GM12801 (cell line): ENCODE measurements around the gene DNAJB11.

Experiments used
- TF ChIP-seq, protein P1 (sequence below): IDR thresholded peaks from one replicate; pipeline ENCODE4 v1.5.1; 2011; ENCODE audit warnings: control low read depth; ENCODE audit not compliant: insufficient read length; ENCODE audit errors: extremely low read depth

The DNAJB11 gene

DNA sequence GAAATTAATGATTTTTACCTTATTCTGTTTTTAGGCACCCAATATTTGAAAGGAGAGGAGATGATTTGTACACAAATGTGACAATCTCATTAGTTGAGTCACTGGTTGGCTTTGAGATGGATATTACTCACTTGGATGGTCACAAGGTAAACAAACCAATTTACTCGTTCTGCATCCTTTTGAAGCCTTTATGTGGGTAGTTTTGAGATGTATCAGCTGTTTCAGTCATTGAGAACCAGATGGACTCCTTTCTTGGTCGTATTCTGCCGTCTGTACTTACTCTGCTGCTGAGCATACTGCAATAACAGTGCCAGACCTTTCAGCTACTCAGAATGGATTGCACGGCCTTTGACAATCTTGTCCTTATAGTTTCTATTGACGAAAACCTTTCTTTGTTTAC is 13.3 kb downstream of the DNAJB11 start:
- TF ChIP-seq, protein P1, sequence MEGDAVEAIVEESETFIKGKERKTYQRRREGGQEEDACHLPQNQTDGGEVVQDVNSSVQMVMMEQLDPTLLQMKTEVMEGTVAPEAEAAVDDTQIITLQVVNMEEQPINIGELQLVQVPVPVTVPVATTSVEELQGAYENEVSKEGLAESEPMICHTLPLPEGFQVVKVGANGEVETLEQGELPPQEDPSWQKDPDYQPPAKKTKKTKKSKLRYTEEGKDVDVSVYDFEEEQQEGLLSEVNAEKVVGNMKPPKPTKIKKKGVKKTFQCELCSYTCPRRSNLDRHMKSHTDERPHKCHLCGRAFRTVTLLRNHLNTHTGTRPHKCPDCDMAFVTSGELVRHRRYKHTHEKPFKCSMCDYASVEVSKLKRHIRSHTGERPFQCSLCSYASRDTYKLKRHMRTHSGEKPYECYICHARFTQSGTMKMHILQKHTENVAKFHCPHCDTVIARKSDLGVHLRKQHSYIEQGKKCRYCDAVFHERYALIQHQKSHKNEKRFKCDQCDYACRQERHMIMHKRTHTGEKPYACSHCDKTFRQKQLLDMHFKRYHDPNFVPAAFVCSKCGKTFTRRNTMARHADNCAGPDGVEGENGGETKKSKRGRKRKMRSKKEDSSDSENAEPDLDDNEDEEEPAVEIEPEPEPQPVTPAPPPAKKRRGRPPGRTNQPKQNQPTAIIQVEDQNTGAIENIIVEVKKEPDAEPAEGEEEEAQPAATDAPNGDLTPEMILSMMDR: no peak

DNA sequence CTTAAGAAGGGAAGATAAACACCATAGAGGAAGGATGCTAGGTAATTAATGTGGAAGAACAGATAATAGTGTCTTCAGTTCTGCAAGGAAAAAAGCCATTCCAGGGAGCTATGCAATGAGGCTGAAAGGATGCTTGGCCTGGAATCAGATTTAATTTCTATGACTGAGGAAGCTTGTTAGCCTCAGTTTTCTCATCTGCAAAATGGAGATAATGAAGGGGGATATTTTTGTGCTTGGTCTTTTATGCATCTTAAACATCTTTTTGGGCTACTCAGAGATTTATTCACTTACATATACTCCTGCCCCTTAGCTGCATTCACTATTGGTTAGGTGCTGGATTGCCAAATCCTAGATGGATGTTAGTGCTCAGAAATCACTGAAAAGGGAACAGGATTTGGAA is 16.7 kb downstream of the DNAJB11 start:
- TF ChIP-seq, protein P1: no peak

DNA sequence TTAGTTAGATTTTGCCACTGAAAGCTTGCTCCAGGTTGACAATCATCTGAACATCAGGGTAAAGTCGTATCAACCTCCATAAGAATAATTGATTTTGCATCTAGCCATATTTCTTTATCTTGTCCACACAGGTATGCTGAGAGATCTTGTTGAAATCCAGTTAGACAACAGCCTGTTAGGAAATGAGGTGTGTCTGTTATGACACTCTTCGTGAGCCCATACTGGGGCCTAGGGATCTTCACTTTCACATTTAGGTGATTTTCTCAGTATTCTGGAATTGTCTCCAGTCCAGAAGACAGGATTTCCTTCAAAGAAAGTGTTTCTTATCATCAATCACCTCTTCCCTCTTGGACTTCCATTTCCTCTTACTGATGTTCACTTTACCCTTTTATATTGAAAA is 18.1 kb downstream of the DNAJB11 start:
- TF ChIP-seq, protein P1: no peak

DNA sequence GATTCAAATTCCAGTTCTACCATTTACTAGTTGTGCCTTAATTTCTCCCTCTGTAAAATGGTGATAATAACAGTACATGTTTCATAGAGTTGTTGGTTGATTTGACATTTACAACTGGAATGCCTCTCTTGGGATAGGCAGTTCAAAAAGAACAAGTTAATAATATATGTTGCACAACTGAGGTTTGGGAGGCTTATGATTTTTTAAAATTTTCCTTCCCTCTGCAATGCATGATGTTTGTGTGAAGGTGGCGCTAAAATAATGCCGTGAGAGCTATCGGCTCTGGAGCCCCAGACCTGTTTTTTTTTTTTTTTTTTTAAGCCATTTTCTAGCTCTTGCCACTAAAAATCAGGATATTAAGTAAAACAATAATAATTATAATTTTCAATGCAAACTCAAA is 18.6 kb downstream of the DNAJB11 start:
- TF ChIP-seq, protein P1: no peak

DNA sequence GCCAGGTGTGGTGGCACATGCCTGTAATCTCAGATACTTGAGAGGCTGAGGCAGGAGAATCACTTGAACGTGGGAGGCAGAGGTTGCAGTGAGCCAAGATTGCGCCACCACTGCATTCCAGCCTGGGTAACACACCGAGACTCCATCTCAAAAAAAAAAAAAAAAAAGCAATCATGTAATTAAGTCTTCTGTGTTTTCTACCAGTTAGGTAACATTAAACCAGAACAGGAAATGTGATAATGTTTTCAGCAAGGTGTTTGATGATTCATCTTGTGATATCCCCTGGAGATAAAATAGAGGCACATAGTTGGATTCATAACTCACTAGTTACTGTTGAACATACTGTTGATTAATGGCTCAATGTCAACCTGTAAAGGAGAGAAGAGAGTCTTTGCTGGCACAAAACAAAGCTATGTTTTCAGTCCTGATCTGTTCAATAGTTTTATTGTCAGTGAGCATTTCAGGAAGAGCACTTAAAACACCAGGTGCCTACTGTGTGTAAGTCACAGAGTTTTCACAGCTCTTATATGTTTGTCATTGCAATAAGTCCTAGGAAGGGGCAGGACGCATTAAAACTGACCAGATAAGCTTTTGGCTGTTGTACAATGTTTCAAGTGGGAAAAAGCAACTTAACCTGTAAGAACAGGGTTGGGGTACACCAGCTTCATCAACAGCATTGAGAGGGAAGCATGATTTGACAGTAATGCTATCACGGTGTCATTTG is 19.5 kb downstream of the DNAJB11 start:
- TF ChIP-seq, protein P1: no peak

DNA sequence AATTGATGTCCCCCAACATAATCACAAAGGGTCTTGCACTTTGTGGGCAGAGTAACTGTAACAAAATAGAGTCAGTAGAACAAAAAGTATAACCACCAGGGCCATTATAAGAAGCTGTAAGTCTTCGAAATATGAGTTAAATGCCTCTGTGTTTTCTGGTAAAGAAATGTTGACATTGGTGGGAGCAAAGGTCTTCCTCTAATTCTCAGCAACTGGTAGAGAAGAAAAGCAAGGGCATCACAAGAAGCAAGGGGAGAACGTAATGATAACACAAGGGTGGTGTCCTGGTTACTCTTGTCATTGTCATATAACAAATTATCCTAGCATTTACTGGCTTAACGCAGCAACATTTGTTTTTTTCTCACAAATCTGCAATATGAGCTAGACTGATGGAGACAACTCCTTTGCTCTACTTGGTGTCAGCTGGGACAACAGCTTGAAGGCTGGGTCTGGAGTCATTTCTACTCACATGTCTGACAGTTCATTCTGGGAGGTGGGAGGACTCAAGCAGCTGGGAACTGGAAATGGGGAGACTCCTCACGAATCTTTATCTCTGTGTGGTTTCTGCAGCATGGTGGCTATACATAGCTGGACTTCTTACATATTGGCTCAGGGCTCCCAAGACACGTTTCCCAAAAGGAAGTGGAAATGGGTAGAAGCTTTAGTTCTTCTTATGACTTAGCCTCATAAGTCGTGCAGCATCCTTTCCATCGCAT is 20.2 kb downstream of the DNAJB11 start:
- TF ChIP-seq, protein P1: no peak

DNA sequence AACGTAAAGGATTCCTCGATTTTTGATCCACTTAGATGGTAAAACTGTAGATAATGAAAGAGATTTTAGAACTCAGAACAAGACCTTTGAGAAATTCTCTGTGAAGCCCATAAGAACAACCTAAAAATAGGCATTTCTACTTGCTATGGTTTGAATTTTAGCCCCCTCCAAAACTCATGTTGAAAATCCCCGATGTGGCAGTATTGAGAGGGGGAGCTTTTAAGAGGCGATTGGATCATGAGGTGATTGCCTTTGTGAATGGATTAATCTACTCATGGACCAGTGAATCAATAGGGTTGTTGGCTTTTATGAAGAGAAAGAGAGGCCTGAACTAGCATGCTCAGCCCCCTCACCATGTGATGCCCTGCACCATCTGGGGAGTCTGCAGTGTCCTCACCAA is 22.2 kb downstream of the DNAJB11 start:
- TF ChIP-seq, protein P1: no peak
